ENCODE measurements around the gene FGFR3.

Gene FGFR3

DNA sequence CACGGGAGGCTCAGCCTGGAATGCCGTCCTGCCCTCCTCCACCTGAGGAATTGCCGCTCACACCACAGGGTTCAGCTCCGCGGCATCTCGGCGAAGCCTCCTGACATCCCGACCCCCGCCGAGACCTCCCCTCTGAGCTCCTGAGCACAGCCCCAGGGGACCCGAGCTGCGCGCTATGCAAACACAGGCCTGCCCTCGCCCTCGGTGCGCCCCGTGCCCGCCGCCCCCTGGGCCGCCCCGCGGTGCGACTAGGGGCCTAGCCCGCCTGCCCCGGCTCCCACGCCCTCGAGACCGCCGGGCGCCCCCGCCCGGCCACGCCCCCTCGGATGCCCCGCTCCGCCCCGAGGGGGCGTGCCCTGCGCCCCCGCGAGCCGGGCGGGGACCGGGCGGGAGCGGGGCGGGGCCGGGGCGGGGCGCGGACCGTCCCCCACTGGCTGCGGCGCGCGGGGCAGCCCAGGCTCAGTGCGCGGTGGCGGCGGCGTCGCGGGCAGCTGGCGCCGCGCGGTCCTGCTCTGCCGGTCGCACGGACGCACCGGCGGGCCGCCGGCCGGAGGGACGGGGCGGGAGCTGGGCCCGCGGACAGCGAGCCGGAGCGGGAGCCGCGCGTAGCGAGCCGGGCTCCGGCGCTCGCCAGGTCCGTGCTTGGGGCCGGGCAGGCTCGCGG lies at the start of gene FGFR3:
Gene FGFR3, plus strand, starts transcription at position 462 of the 664 bp plus-strand sequence. CDS start 642 bp downstream, outside the sequence.
- peak; percentile 14 for DNase-seq (ENCODE audit: low read depth)

DNA sequence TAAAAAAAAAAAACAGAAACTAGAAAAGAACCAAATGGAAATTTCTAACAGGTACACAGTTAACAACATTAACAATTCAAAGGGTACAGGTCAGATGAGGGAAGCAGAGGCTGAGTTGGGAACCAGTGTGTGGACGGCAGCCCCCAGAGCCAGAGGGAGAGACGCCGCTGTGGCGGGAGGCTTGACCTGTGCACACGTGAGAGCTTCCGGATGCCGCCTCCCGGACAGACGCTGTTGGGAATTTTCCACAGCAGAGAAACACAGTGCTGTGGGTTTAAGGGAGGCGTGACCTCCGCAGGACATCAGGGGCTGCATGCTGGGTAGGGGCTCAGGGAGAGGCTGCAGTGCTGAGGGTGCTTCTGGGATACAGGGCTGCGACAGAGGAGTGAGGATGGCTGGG lies 49.5 kb upstream of the FGFR3 start:
- no peak for DNase-seq (ENCODE audit: low read depth)

DNA sequence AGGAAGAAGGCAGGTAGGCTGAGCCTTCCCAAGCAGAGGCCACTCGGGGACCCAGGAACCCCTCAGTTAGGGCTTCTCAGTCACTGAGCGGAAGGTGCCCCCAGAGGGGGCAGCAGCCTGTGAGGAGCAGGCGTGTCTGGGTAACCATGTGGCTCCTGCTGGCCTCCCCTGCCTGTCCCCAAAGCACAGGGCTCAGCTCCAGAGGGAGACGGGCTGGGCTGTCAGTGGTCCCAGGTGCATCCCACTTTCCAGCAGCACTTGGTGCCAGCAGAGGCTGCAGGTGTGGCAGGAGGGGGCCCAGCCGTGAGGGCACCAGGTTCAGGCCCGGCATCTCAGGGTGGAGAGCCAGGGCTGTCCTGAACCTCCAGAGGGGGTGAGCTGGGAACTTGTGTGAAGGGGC lies 49.1 kb upstream of the FGFR3 start:
- DNase-seq (ENCODE audit: low read depth): no peak

DNA sequence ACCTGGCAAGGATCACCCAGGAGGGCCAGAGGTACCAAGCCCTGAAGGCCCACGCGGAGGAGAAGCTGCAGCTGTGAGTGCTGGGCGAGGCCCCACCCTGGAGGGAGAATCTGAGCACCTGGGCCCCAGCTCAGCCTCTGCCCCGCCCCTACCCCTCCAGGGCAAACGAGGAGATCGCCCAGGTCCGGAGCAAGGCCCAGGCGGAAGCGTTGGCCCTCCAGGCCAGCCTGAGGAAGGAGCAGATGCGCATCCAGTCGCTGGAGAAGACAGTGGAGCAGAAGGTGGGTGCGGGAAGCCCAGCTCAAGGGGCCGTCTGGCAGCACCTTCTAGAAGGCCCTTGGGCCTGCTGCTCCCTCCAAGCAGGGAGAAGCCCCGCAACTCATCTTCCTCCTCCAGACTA lies 48.5 kb upstream of the FGFR3 start:
- no peak for DNase-seq (ENCODE audit: low read depth)

GRCh38 chr4:1745165-1745564 lies 47.9 kb upstream of the FGFR3 start:
- DNase-seq (ENCODE audit: low read depth): no peak

GRCh38 chr4:1745697-1746096 lies 47.4 kb upstream of the FGFR3 start:
- no peak for DNase-seq (ENCODE audit: low read depth)

- DNase-seq (ENCODE audit: low read depth): peak; percentile 68
These were observed 46.8 kb upstream of the FGFR3 start for GRCh38 chr4:1746265-1746691.

- no peak for DNase-seq (ENCODE audit: low read depth)
These were observed 46.0 kb upstream of the FGFR3 start for GRCh38 chr4:1746919-1747602.

GRCh38 chr4:1747603-1747967 lies 45.5 kb upstream of the FGFR3 start:
- DNase-seq (ENCODE audit: low read depth): no peak

DNA sequence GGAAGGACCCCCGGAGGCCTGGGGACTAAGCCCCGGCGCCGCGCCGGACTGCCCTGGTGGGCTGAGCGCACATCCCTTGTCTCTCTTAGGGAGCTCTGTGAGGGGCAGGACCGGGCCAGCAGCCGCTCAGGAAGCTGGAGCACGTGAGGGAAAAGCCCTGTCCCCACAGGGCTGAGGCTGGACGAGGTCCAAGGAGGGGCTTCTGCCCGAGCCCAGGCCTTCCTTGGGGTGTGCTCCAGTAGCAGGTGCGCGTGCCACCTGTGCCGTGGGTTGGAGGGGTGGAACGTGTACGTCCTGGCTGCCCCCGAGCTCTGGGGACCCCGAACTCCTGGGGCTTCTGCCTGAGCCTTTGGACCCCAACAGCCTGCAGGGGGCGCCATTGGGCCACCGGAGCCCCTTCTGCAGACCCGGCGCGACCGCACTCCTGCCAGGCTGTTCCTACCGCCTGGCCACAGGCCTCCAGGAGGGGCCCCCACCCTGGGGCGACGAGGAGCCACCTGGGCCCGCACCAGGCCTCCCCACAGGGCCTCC lies 44.6 kb upstream of the FGFR3 start:
- peak; percentile 60 for DNase-seq (ENCODE audit: low read depth)

GRCh38 chr4:1749370-1749769 lies 43.7 kb upstream of the FGFR3 start:
- DNase-seq (ENCODE audit: low read depth): no peak

GRCh38 chr4:1749826-1750225 lies 43.3 kb upstream of the FGFR3 start:
- no peak for DNase-seq (ENCODE audit: low read depth)

- no peak for DNase-seq (ENCODE audit: low read depth)
These were observed 42.5 kb upstream of the FGFR3 start for GRCh38 chr4:1750381-1751154.

GRCh38 chr4:1751155-1751918 lies 41.8 kb upstream of the FGFR3 start:
- no peak for DNase-seq (ENCODE audit: low read depth)

DNA sequence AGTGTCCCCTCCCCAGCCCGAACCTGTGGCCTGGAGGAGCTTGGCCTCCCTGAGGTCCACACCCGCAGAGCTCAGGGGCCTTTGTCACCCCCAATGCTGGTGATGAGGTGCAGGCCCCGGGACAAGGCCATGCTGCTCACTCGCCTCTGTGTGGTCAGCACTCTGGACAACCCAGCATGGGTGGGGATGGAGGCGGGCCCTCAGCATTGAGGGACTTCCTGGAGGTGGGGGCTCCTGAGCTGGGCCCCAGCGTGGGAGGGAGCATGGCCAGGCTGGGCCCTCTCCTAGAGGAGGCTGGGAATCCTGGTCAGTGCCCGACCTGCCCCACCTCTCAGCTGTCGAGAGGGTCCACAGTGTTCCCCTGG lies 41.2 kb upstream of the FGFR3 start:
- no peak for DNase-seq (ENCODE audit: low read depth)

DNA sequence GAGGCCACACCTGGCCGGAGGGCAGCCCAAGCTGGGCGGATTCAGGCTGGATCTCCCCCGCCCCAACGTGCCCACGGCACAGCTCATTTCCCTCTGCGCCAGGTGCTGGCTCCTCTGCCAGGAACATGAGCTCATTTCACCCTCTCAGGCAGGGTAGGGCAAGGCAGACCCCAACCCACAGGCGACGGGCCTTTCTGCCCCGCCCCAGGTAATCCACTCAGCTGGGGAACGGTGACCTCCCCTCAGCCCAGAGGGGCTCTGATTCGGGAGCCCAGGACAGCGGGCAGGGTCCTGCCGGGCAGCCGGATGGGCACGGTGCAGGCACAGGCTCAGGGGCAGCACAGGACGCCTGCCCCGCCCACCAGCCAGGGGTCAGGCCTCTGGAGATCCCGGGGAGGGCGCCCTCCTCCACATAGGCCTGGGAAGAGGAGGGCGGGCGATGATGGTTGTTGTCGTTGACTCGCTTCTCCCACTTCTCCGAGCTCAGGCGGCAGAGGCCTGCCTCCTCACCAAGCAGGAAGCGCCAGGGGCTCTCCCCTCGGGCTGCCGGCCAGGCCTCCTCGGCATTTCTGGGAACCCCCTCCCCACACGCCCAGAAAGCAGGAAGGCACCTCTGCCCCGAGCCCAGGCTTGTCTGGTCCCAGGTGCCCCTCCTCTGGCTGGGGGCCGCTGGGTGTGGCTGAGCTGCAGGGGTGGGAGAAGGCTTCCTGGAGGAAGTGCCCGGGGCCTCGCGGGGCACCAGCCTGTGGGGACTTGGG lies 40.6 kb upstream of the FGFR3 start:
- no peak for DNase-seq (ENCODE audit: low read depth)

GRCh38 chr4:1753294-1753696 lies 39.8 kb upstream of the FGFR3 start:
- DNase-seq (ENCODE audit: low read depth): no peak

GRCh38 chr4:1753697-1754311 lies 39.3 kb upstream of the FGFR3 start:
- no peak for DNase-seq (ENCODE audit: low read depth)

DNA sequence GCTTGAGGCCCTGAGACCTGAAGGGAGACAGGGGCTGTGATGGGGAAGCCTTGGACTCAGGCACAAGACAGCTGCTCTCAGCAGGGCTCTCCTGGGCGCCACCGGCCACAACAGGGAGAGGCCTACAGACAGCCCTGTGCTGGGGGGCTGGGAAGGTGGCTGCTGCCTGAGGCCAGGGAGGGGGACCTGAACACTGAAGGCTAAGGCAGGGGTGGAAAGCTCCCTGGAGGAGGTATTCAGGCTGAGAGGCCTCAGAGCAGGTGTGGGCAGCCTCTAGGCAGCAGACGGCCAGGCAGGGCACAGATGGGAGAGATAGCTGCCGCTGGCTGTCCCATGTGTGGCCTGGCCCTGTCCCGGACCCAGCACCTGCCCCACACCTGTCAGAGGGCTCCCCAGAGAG lies 38.8 kb upstream of the FGFR3 start:
- DNase-seq (ENCODE audit: low read depth): no peak

DNA sequence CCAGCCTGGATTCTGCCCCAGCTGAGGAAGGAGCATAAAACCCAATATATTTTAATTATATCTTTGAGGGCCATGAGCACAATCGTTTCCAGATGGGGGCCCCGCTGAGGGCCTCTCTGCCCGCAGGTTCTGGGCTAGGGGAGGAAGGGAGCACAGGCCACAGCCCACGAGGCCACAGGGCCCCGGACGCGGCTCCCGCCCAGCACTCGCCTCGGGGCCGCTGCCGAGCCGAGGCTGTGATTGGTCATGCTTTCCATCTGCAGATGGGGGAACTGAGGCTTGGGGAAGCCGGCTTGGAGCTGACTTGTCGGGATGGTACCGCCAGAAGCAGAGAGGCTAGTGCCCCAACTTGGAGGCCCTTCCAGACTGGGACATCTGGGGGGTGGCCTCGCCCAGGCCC lies 37.8 kb upstream of the FGFR3 start:
- no peak for DNase-seq (ENCODE audit: low read depth)

DNA sequence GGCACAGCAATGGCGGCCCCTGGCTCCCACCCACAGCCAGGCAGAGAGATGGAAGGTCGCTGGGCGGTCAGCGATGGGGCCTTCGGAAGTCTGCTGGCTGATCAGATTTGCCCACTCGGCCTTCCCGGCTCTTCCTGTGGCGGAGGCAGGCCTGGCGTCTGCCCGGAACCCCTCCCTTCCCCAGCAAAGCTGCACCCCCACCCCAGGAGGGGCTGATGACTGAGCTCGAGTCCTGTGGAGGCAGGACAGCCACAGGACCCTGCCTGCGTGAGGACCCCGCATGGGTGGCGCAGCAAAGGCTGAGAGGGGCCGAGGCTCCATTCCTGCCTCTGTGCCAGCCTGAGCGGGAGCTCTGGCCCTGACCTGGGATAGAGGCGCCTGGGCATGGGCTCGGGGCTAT lies 37.0 kb upstream of the FGFR3 start:
- DNase-seq (ENCODE audit: low read depth): no peak
